Endothelial cell of umbilical vein (primary cell): ENCODE data around the gene THSD4. TPM values are rescaled to one million over a fixed set of nuclear protein-coding genes. Genes with fewer than 3 reads are reported as not detected.

Experiments used
- BruUV-seq: library from RNA; stranded (reverse); fragments of 400-500 nt; replicated peaks from 2 replicates; lab custom pipeline; 2021; lab: Mats Ljungman, UMichigan
- CTCF ChIA-PET: fragments of 300-600, 350-600 bp; sonication (Branson Sonifier 250); formaldehyde crosslinking; loops from one replicate; lab custom pipeline; 2021; ENCODE audit warnings: antibody characterized with exemption, inconsistent platforms; lab: Charles Lee
- POLR2A ChIA-PET: fragments of 300-600, 350-600 bp; sonication (Branson Sonifier 250); formaldehyde crosslinking; loops from one replicate; lab custom pipeline; 2021; ENCODE audit warnings: antibody characterized with exemption, inconsistent platforms; lab: Charles Lee
- DNase-seq: peaks from one replicate; pipeline ENCODE4 v3.0.0-alpha.2; 2011; ENCODE audit warnings: low read depth, low spot score
- FAIRE-seq: peaks from 2 replicates; lab custom pipeline; 2011; peaks lifted over from hg19 to GRCh38; lab: Jason Lieb, UNC
- H2AFZ ChIP-seq: 2 replicates; pipeline ENCODE4 v1.6.0; 2012; ENCODE audit warnings: low read depth, low read length, control low read depth, inconsistent platforms
- H3K27ac ChIP-seq: 2 replicates; pipeline ENCODE4 v1.5.1; 2011; ENCODE audit warnings: low read depth, mild to moderate bottlenecking, control low read depth, low read length, moderate library complexity; ENCODE audit not compliant: insufficient read depth
- H3K27me3 ChIP-seq, 2 experiments: 2 replicates each; pipeline versions ENCODE4 v1.6.0 to v1.6.1; 2011; ENCODE audit warnings: low read length in 2 of 2, mixed read lengths in 1 of 2; ENCODE audit not compliant: control insufficient read depth in 2 of 2, insufficient read depth in 2 of 2
- H3K36me3 ChIP-seq, 2 experiments: 2 replicates in 1 of 2; 3 replicates in 1 of 2; pipeline ENCODE4 v1.5.1; 2011; ENCODE audit warnings: low read length in 2 of 2, mild to moderate bottlenecking in 1 of 2, moderate library complexity in 1 of 2; ENCODE audit not compliant: control insufficient read depth in 2 of 2, insufficient read depth in 2 of 2; ENCODE audit errors: extremely low read depth in 1 of 2
- H3K4me1 ChIP-seq: 3 replicates; pipeline ENCODE4 v1.5.1; 2011; ENCODE audit warnings: mild to moderate bottlenecking, low read length; ENCODE audit not compliant: control insufficient read depth, insufficient read depth; ENCODE audit errors: extremely low read depth
- H3K4me2 ChIP-seq: 2 replicates; pipeline ENCODE4 v1.6.1; 2011; ENCODE audit warnings: low read length, control low read depth, mixed read lengths; ENCODE audit not compliant: insufficient read depth
- H3K4me3 ChIP-seq, 3 experiments: fragments of 200-600 bp in 1 of 3; sonication (generic), shearing (Covaris generic) in 1 of 3; replicated peaks in 1 of 3; 2 replicates each; pipeline ENCODE4 v1.5.1; 2011 to 2016; ENCODE audit warnings: control low read depth in 3 of 3, low read length in 3 of 3, mild to moderate bottlenecking in 2 of 3, inconsistent platforms in 1 of 3, low read depth in 1 of 3, moderate library complexity in 1 of 3; ENCODE audit not compliant: insufficient read depth in 1 of 3
- H3K79me2 ChIP-seq: 2 replicates; pipeline ENCODE4 v1.6.0; 2012; ENCODE audit warnings: low read length, inconsistent platforms; ENCODE audit not compliant: control insufficient read depth, insufficient read depth
- H3K9ac ChIP-seq: replicated peaks from 2 replicates; pipeline ENCODE3; 2011; ENCODE audit warnings: low read length, control low read depth; ENCODE audit not compliant: insufficient read depth; ENCODE audit errors: extremely low read depth
- H3K9me1 ChIP-seq: replicated peaks from 3 replicates; pipeline ENCODE4 v1.6.0; 2011; ENCODE audit warnings: mild to moderate bottlenecking, low read length; ENCODE audit not compliant: control insufficient read depth, insufficient read depth; ENCODE audit errors: extremely low read depth
- H3K9me3 ChIP-seq: replicated peaks from 2 replicates; pipeline ENCODE4 v1.5.1; 2012; ENCODE audit warnings: low read length, inconsistent platforms; ENCODE audit not compliant: control insufficient read depth, insufficient read depth
- H4K20me1 ChIP-seq: replicated peaks from 2 replicates; pipeline ENCODE3; 2011; ENCODE audit warnings: mild to moderate bottlenecking, low read length; ENCODE audit not compliant: control insufficient read depth, insufficient read depth; ENCODE audit errors: extremely low read depth
- CTCF ChIP-seq, 2 donors: IDR thresholded peaks; 1 replicate in 1 of 2; 2 replicates in 1 of 2; pipeline ENCODE4 v1.5.1; 2011; ENCODE audit warnings: low read length in 2 of 2, mild to moderate bottlenecking in 2 of 2, moderate library complexity in 2 of 2, control low read depth in 1 of 2, inconsistent platforms in 1 of 2, low read depth in 1 of 2; ENCODE audit not compliant: insufficient read depth in 1 of 2; ENCODE audit errors: extremely low read depth in 1 of 2
- EZH2 ChIP-seq: IDR thresholded peaks from 2 replicates; pipeline ENCODE4 v1.6.1; 2012; ENCODE audit warnings: borderline replicate concordance, low read depth, mild to moderate bottlenecking, moderate library complexity, low read length, inconsistent platforms; ENCODE audit not compliant: severe bottlenecking
- FOS ChIP-seq: IDR thresholded peaks from 2 replicates; pipeline ENCODE4 v1.6.1; 2011; ENCODE audit warnings: mild to moderate bottlenecking, low read length, moderate library complexity, borderline replicate concordance; ENCODE audit not compliant: insufficient read depth
- JUN ChIP-seq: IDR thresholded peaks from 2 replicates; pipeline ENCODE4 v1.6.1; 2011; ENCODE audit warnings: borderline replicate concordance, low read depth; ENCODE audit not compliant: insufficient read length, insufficient read depth
- MAX ChIP-seq: IDR thresholded peaks from 2 replicates; pipeline ENCODE4 v1.6.1; 2011; ENCODE audit not compliant: insufficient read depth, insufficient read length
- MYC ChIP-seq: IDR thresholded peaks from one replicate; pipeline ENCODE4 v1.6.1; 2011; ENCODE audit warnings: mild to moderate bottlenecking, low read depth, low read length
- POLR2A ChIP-seq: IDR thresholded peaks from 2 replicates; pipeline ENCODE4 v1.6.1; 2012; ENCODE audit warnings: low read depth, mild to moderate bottlenecking, control low read depth, low read length
- POLR2AphosphoS5 ChIP-seq: IDR thresholded peaks from 2 replicates; pipeline ENCODE4 v1.6.1; 2012; ENCODE audit warnings: low read depth, mild to moderate bottlenecking, control low read depth, low read length, moderate library complexity; ENCODE audit not compliant: insufficient read depth
- dilution Hi-C: fragments of 300-500 bp; cut with MboI; formaldehyde crosslinking; loops from one replicate; pipeline ENCODE4 v1.15.0; 2019; ENCODE audit warnings: low sequenced_read_pairs; ENCODE audit not compliant: extremely low pct_ligation_motif_present
- intact Hi-C: fragments of 100-400 bp; cut with micrococcal nuclease; formaldehyde crosslinking; loops from one replicate; pipeline ENCODE4 v1.10.0; 2022
- polyA plus RNA-seq, 4 experiments: library from polyadenylated mRNA; depleted of rRNA in 3 of 4; stranded (reverse) in 3 of 4; unstranded in 1 of 4; fragments of >200 nt; gene quantifications; 2 replicates each; pipeline versions ENCODE4 v1.2.1 to v1.2.3, GENCODE V29; 2011 to 2012; ENCODE audit warnings: missing spikeins in 1 of 4
- total RNA-seq: library from RNA; stranded (reverse); gene quantifications from 2 replicates; pipeline ENCODE4 v1.2.3, GENCODE V29; 2021

The THSD4 gene
- total and polyA plus RNA-seq, 2 donors (not counting 3 experiments of a cell fraction or from before 2014, with no cell fraction given) = 9.9 to 25.4 TPM

GRCh38 chr15:71331173-71331572 lies 215.9 kb downstream of the THSD4 start:
- no peak overlapping the region for H3K27ac ChIP-seq
- no peaks in the 10 kb centered on the region for H4K20me1 ChIP-seq
- intact Hi-C loops = no loop called here
- H3K9ac ChIP-seq = no peak overlapping the region
- dilution Hi-C loops = no loop called here
- BruUV-seq = no TSS peak
- no peaks in the 10 kb centered on the region for H3K9me1 ChIP-seq
- H3K9me3 ChIP-seq = no peaks in the 10 kb centered on the region
- H3K36me3 ChIP-seq = no peaks in the 10 kb centered on the region
- ChIA-PET CTCF (interaction anchor here (2.7 kb wide), 1 partner anchor 109 kb away, joined by 8 read pairs; no protein-coding TSS in a partner anchor), POLR2A (interaction anchor here (0.6 to 0.7 kb wide), 2 partner anchors 76 to 930 kb away, joined by 3 read pairs; no protein-coding TSS in a partner anchor)
- no peak for DNase-seq
- no peak overlapping the region for H2AFZ ChIP-seq
- H3K27me3 ChIP-seq = no peaks in the 10 kb centered on the region
- no peaks in the 10 kb centered on the region for H3K4me1 ChIP-seq
- no peak overlapping the region for H3K4me3 ChIP-seq
- no peaks in the 10 kb centered on the region for H3K79me2 ChIP-seq
- TF ChIP-seq POLR2AphosphoS5 (no peak), JUN (no peak), MAX (no peak), FOS (no peak), CTCF (IDR thresholded peaks at IDR 0.05; ENCODE audit: extremely low read depth in 1 of 2, insufficient read depth in 1 of 2, low read depth in 1 of 2, low read length in 2 of 2) (no peak), MYC (no peak), EZH2 (no peak), POLR2A (no peak)
- FAIRE-seq = no peak
- H3K4me2 ChIP-seq = no peak overlapping the region
